GM23338 (cell line): ENCODE measurements around the gene IBA57. TPM values are rescaled to one million over a fixed set of nuclear protein-coding genes. Genes with fewer than 3 reads are reported as not detected.

Experiments used
- ATAC-seq: fragments of 200-7000 bp; cut with Tn5 transposase; 3 replicates; pipeline ENCODE4 v1.9.1; 2020
- DNase-seq: peaks from one replicate; pipeline ENCODE4 v3.0.0-alpha.2; 2015; ENCODE audit warnings: low spot score
- H2AFZ ChIP-seq: fragments of 200-600 bp; sonication (generic); 2 replicates; pipeline ENCODE4 v1.8.0; 2016; ENCODE audit warnings: antibody characterized with exemption, mild to moderate bottlenecking, moderate library complexity
- H3F3A ChIP-seq: fragments of 200-600 bp; sonication (generic); replicated peaks from 2 replicates; pipeline ENCODE4 v1.8.0; 2017; ENCODE audit warnings: antibody characterized with exemption, mixed run types, low read depth
- H3K27ac ChIP-seq: fragments of 200-600 bp; sonication (generic); 2 replicates; pipeline ENCODE4 v1.6.1; 2016; ENCODE audit warnings: low read depth
- H3K27me3 ChIP-seq: fragments of 200-600 bp; sonication (generic); 2 replicates; pipeline ENCODE4 v1.8.0; 2016; ENCODE audit warnings: mild to moderate bottlenecking, mixed run types, moderate library complexity; ENCODE audit not compliant: insufficient read depth
- H3K36me3 ChIP-seq: fragments of 200-600 bp; sonication (generic); 2 replicates; pipeline ENCODE4 v1.8.0; 2016; ENCODE audit warnings: mild to moderate bottlenecking; ENCODE audit not compliant: insufficient read depth
- H3K4me1 ChIP-seq: fragments of 200-600 bp; sonication (generic); 2 replicates; pipeline ENCODE4 v1.8.0; 2016; ENCODE audit warnings: mild to moderate bottlenecking, moderate library complexity; ENCODE audit not compliant: insufficient read depth
- H3K4me2 ChIP-seq: fragments of 200-600 bp; sonication (generic); 2 replicates; pipeline ENCODE4 v1.7.1; 2017; ENCODE audit warnings: mixed run types
- H3K4me3 ChIP-seq: fragments of 200-600 bp; sonication (generic); 2 replicates; pipeline ENCODE4 v1.6.1; 2016; ENCODE audit warnings: mixed run types
- H3K79me2 ChIP-seq: fragments of 200-600 bp; sonication (generic); replicated peaks from 2 replicates; pipeline ENCODE4 v1.8.0; 2017; ENCODE audit warnings: mild to moderate bottlenecking; ENCODE audit not compliant: insufficient read depth
- H3K9me2 ChIP-seq: fragments of 200-600 bp; sonication (generic); 2 replicates; pipeline ENCODE4 v1.8.0; 2017; ENCODE audit not compliant: insufficient read depth
- H4K20me1 ChIP-seq: fragments of 200-600 bp; sonication (generic); replicated peaks from 2 replicates; pipeline ENCODE4 v1.8.0; 2017; ENCODE audit warnings: mild to moderate bottlenecking; ENCODE audit not compliant: insufficient read depth
- H3K27ac Mint-ChIP-seq: 2 replicates; pipeline ENCODE4 v1.8.0; 2020; ENCODE audit warnings: inconsistent platforms, mild to moderate bottlenecking, moderate library complexity, mixed read lengths
- H3K27me3 Mint-ChIP-seq: 3 replicates; pipeline ENCODE4 v1.8.0; 2022; ENCODE audit warnings: low read depth, mild to moderate bottlenecking, moderate library complexity, mixed read lengths, inconsistent platforms; ENCODE audit not compliant: insufficient read depth, poor library complexity
- H3K36me3 Mint-ChIP-seq: 3 replicates; pipeline ENCODE4 v1.8.0; 2021; ENCODE audit warnings: low read depth, mild to moderate bottlenecking, inconsistent platforms, moderate library complexity, mixed read lengths
- H3K4me1 Mint-ChIP-seq: 3 replicates; pipeline ENCODE4 v1.8.0; 2020; ENCODE audit warnings: mild to moderate bottlenecking, inconsistent platforms, mixed read lengths
- H3K4me3 Mint-ChIP-seq: 3 replicates; pipeline ENCODE4 v1.8.0; 2021; ENCODE audit warnings: moderate library complexity, mild to moderate bottlenecking, inconsistent platforms, mixed read lengths
- H3K9me3 Mint-ChIP-seq: 3 replicates; pipeline ENCODE4 v1.8.0; 2020; ENCODE audit warnings: moderate library complexity, mild to moderate bottlenecking, inconsistent platforms, mixed read lengths
- EZH2 ChIP-seq: fragments of 200-600 bp; sonication (generic); IDR thresholded peaks from one replicate; pipeline ENCODE4 v1.8.0; 2017; ENCODE audit warnings: antibody characterized with exemption, mild to moderate bottlenecking, low read depth; ENCODE audit not compliant: unreplicated experiment
- EZH2phosphoT487 ChIP-seq: fragments of 200-600 bp; sonication (generic); IDR thresholded peaks from one replicate; pipeline ENCODE4 v1.8.1; 2018; ENCODE audit warnings: antibody characterized with exemption; ENCODE audit not compliant: unreplicated experiment
- JUNB ChIP-seq: IDR thresholded peaks from one replicate; pipeline ENCODE4 v1.6.1; 2016; ENCODE audit warnings: antibody characterized with exemption; ENCODE audit not compliant: unreplicated experiment
- STAT1 ChIP-seq: IDR thresholded peaks from one replicate; pipeline ENCODE4 v1.6.1; 2016; ENCODE audit warnings: antibody characterized with exemption; ENCODE audit not compliant: unreplicated experiment
- ZNF331 ChIP-seq: fragments of 250-450 bp; sonication (Bioruptor Pico); IDR thresholded peaks from 2 replicates; pipeline ENCODE4 v1.5.0; 2020; ENCODE audit warnings: low read depth, mild to moderate bottlenecking, moderate library complexity
- polyA plus RNA-seq: library from polyadenylated mRNA; unstranded; fragments of >200 nt; fragmentation: Nextera tagmentation; extraction: Ambion mirVana; gene quantifications from 2 replicates; pipeline ENCODE4 v1.2.1, GENCODE V29; 2016
- total RNA-seq: library from RNA; depleted of rRNA; stranded (reverse); fragments of >200 nt; shearing (Covaris generic); gene quantifications from 2 replicates; pipeline ENCODE4 v1.2.3, GENCODE V29; 2014
- TF ChIP-seq, protein P1 (sequence below): IDR thresholded peaks from one replicate; pipeline ENCODE4 v1.6.1; 2018; ENCODE audit warnings: antibody characterized with exemption; ENCODE audit not compliant: unreplicated experiment
- TF ChIP-seq, protein P2 (sequence below): fragments of 250-450 bp; sonication (Bioruptor Pico); IDR thresholded peaks from 2 replicates; pipeline ENCODE4 v1.5.0; 2020; ENCODE audit warnings: mild to moderate bottlenecking, moderate library complexity
- TF ChIP-seq, protein P3 (sequence below), 2 experiments: fragments of 200-600 bp in 1 of 2; sonication (generic) in 1 of 2; conservative IDR thresholded peaks; 2 replicates each; pipeline versions ENCODE4 v1.5.1 to v1.6.1; 2016 to 2017; ENCODE audit warnings: antibody characterized with exemption in 2 of 2, low read depth in 2 of 2, mild to moderate bottlenecking in 2 of 2, moderate library complexity in 1 of 2

Gene IBA57
- total and polyA plus RNA-seq, 2 experiments from 2014 or later, result 1.1 to 10.3 TPM

DNA sequence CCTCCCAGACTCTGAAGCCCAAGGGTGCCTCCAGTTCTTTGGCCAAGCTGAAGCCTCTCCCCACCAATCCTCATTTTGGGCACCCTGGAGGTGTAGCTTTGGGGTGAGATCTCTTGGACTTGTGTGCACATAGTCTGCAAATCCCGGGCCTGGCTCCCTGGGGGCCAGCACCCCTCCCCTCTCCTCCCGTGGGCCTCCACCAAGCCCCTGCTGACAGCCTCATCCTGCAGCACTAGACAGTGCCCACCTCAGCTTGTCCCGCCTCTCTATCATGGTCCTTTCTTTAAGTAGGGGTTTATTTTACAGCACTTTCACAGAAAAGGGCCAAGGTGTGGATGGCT lies 12.7 kb upstream of the IBA57 start:
- H3K4me3 Mint-ChIP-seq, result no peak overlapping the region
- H3K9me2 ChIP-seq, result no peaks in the 10 kb centered on the region
- TF ChIP-seq, protein P1, sequence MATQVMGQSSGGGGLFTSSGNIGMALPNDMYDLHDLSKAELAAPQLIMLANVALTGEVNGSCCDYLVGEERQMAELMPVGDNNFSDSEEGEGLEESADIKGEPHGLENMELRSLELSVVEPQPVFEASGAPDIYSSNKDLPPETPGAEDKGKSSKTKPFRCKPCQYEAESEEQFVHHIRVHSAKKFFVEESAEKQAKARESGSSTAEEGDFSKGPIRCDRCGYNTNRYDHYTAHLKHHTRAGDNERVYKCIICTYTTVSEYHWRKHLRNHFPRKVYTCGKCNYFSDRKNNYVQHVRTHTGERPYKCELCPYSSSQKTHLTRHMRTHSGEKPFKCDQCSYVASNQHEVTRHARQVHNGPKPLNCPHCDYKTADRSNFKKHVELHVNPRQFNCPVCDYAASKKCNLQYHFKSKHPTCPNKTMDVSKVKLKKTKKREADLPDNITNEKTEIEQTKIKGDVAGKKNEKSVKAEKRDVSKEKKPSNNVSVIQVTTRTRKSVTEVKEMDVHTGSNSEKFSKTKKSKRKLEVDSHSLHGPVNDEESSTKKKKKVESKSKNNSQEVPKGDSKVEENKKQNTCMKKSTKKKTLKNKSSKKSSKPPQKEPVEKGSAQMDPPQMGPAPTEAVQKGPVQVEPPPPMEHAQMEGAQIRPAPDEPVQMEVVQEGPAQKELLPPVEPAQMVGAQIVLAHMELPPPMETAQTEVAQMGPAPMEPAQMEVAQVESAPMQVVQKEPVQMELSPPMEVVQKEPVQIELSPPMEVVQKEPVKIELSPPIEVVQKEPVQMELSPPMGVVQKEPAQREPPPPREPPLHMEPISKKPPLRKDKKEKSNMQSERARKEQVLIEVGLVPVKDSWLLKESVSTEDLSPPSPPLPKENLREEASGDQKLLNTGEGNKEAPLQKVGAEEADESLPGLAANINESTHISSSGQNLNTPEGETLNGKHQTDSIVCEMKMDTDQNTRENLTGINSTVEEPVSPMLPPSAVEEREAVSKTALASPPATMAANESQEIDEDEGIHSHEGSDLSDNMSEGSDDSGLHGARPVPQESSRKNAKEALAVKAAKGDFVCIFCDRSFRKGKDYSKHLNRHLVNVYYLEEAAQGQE, result no peak
- TF ChIP-seq EZH2 (no peak), JUNB (no peak), STAT1 (no peak), EZH2phosphoT487 (no peak), ZNF331 (CRISPR knock-in tag) (no peak)
- TF ChIP-seq, protein P2, sequence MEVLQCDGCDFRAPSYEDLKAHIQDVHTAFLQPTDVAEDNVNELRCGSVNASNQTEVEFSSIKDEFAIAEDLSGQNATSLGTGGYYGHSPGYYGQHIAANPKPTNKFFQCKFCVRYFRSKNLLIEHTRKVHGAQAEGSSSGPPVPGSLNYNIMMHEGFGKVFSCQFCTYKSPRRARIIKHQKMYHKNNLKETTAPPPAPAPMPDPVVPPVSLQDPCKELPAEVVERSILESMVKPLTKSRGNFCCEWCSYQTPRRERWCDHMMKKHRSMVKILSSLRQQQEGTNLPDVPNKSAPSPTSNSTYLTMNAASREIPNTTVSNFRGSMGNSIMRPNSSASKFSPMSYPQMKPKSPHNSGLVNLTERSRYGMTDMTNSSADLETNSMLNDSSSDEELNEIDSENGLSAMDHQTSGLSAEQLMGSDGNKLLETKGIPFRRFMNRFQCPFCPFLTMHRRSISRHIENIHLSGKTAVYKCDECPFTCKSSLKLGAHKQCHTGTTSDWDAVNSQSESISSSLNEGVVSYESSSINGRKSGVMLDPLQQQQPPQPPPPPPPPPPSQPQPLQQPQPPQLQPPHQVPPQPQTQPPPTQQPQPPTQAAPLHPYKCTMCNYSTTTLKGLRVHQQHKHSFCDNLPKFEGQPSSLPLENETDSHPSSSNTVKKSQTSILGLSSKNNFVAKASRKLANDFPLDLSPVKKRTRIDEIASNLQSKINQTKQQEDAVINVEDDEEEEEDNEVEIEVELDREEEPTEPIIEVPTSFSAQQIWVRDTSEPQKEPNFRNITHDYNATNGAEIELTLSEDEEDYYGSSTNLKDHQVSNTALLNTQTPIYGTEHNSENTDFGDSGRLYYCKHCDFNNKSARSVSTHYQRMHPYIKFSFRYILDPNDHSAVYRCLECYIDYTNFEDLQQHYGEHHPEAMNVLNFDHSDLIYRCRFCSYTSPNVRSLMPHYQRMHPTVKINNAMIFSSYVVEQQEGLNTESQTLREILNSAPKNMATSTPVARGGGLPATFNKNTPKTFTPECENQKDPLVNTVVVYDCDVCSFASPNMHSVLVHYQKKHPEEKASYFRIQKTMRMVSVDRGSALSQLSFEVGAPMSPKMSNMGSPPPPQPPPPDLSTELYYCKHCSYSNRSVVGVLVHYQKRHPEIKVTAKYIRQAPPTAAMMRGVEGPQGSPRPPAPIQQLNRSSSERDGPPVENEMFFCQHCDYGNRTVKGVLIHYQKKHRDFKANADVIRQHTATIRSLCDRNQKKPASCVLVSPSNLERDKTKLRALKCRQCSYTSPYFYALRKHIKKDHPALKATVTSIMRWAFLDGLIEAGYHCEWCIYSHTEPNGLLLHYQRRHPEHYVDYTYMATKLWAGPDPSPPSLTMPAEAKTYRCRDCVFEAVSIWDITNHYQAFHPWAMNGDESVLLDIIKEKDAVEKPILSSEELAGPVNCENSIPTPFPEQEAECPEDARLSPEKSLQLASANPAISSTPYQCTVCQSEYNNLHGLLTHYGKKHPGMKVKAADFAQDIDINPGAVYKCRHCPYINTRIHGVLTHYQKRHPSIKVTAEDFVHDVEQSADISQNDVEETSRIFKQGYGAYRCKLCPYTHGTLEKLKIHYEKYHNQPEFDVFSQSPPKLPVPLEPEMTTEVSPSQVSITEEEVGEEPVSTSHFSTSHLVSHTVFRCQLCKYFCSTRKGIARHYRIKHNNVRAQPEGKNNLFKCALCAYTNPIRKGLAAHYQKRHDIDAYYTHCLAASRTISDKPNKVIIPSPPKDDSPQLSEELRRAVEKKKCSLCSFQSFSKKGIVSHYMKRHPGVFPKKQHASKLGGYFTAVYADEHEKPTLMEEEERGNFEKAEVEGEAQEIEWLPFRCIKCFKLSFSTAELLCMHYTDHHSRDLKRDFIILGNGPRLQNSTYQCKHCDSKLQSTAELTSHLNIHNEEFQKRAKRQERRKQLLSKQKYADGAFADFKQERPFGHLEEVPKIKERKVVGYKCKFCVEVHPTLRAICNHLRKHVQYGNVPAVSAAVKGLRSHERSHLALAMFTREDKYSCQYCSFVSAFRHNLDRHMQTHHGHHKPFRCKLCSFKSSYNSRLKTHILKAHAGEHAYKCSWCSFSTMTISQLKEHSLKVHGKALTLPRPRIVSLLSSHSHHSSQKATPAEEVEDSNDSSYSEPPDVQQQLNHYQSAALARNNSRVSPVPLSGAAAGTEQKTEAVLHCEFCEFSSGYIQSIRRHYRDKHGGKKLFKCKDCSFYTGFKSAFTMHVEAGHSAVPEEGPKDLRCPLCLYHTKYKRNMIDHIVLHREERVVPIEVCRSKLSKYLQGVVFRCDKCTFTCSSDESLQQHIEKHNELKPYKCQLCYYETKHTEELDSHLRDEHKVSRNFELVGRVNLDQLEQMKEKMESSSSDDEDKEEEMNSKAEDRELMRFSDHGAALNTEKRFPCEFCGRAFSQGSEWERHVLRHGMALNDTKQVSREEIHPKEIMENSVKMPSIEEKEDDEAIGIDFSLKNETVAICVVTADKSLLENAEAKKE (CRISPR knock-in tag), result no peak
- TF ChIP-seq, protein P3, sequence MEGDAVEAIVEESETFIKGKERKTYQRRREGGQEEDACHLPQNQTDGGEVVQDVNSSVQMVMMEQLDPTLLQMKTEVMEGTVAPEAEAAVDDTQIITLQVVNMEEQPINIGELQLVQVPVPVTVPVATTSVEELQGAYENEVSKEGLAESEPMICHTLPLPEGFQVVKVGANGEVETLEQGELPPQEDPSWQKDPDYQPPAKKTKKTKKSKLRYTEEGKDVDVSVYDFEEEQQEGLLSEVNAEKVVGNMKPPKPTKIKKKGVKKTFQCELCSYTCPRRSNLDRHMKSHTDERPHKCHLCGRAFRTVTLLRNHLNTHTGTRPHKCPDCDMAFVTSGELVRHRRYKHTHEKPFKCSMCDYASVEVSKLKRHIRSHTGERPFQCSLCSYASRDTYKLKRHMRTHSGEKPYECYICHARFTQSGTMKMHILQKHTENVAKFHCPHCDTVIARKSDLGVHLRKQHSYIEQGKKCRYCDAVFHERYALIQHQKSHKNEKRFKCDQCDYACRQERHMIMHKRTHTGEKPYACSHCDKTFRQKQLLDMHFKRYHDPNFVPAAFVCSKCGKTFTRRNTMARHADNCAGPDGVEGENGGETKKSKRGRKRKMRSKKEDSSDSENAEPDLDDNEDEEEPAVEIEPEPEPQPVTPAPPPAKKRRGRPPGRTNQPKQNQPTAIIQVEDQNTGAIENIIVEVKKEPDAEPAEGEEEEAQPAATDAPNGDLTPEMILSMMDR (conservative IDR thresholded peaks at IDR 0.05; ENCODE audit: low read depth in 2 of 2), result no peak
- H3K9me3 Mint-ChIP-seq, result no peaks in the 10 kb centered on the region
- DNase-seq, result no peak
- no peak for ATAC-seq
- H3K4me1 ChIP-seq, result no peaks in the 10 kb centered on the region
- no peak overlapping the region for H3K27ac ChIP-seq
- no peaks in the 10 kb centered on the region for H4K20me1 ChIP-seq
- H3K4me3 ChIP-seq, result no peak overlapping the region
- no peaks in the 10 kb centered on the region for H3K79me2 ChIP-seq
- no peaks in the 10 kb centered on the region for H3F3A ChIP-seq
- peaks cover 10% of the 10 kb centered on the region; the same call in 1 of the 2 replicates for H3K27me3 ChIP-seq
- peaks cover 20% of the 10 kb centered on the region for H3K27me3 Mint-ChIP-seq
- no peak overlapping the region for H3K27ac Mint-ChIP-seq
- no peaks in the 10 kb centered on the region for H3K36me3 ChIP-seq
- no peaks in the 10 kb centered on the region for H3K36me3 Mint-ChIP-seq
- H3K4me2 ChIP-seq, result no peak overlapping the region
- no peak overlapping the region for H2AFZ ChIP-seq
- peaks cover 3% of the 10 kb centered on the region; the same call in 2 of the 3 replicates for H3K4me1 Mint-ChIP-seq
